ENCODE measurements around the gene PSME1.
A peak's percentile ranks its signal among the peaks of the same experiment; 100 is the strongest.

PSME1 gene

GRCh38 chr14:24147761-24148428 lies 11.9 kb downstream of the PSME1 start:
- TF ChIP-seq, protein P1, sequence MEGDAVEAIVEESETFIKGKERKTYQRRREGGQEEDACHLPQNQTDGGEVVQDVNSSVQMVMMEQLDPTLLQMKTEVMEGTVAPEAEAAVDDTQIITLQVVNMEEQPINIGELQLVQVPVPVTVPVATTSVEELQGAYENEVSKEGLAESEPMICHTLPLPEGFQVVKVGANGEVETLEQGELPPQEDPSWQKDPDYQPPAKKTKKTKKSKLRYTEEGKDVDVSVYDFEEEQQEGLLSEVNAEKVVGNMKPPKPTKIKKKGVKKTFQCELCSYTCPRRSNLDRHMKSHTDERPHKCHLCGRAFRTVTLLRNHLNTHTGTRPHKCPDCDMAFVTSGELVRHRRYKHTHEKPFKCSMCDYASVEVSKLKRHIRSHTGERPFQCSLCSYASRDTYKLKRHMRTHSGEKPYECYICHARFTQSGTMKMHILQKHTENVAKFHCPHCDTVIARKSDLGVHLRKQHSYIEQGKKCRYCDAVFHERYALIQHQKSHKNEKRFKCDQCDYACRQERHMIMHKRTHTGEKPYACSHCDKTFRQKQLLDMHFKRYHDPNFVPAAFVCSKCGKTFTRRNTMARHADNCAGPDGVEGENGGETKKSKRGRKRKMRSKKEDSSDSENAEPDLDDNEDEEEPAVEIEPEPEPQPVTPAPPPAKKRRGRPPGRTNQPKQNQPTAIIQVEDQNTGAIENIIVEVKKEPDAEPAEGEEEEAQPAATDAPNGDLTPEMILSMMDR (IDR thresholded peaks at IDR 0.05; ENCODE audit: insufficient read depth, low read depth, low read length, missing control alignments) = no peak
- peak overlapping the region; percentile 87 for H3K4me3 ChIP-seq (ENCODE audit: low read length)
- DNase-seq (ENCODE audit: low read depth) = no peak

GRCh38 chr14:24149302-24149969 lies 13.4 kb downstream of the PSME1 start:
- DNase-seq (ENCODE audit: low read depth) = no peak
- no peak overlapping the region for H3K4me3 ChIP-seq (ENCODE audit: low read length)
- TF ChIP-seq, protein P1 (IDR thresholded peaks at IDR 0.05; ENCODE audit: insufficient read depth, low read depth, low read length, missing control alignments) = no peak

- DNase-seq (ENCODE audit: low read depth) = no peak
These were observed 14.1 kb downstream of the PSME1 start for GRCh38 chr14:24150061-24150460.

GRCh38 chr14:24150567-24150966 lies 14.6 kb downstream of the PSME1 start:
- TF ChIP-seq, protein P1 (IDR thresholded peaks at IDR 0.05; ENCODE audit: insufficient read depth, low read depth, low read length, missing control alignments) = no peak
- H3K4me3 ChIP-seq (ENCODE audit: low read length) = no peak overlapping the region
- no peak for DNase-seq (ENCODE audit: low read depth)

More at GRCh38 chr14:24150061-24150460, 14.1 kb downstream of the PSME1 start:
- TF ChIP-seq, protein P1 (IDR thresholded peaks at IDR 0.05; ENCODE audit: insufficient read depth, low read depth, low read length, missing control alignments) = no peak
- no peak overlapping the region for H3K4me3 ChIP-seq (ENCODE audit: low read length)

GRCh38 chr14:24150993-24151392 lies 15.0 kb downstream of the PSME1 start:
- H3K4me3 ChIP-seq (ENCODE audit: low read length) = no peak overlapping the region
- TF ChIP-seq, protein P1 (IDR thresholded peaks at IDR 0.05; ENCODE audit: insufficient read depth, low read depth, low read length, missing control alignments) = no peak
- no peak for DNase-seq (ENCODE audit: low read depth)

GRCh38 chr14:24151404-24152080 lies 15.5 kb downstream of the PSME1 start:
- TF ChIP-seq, protein P1 (IDR thresholded peaks at IDR 0.05; ENCODE audit: insufficient read depth, low read depth, low read length, missing control alignments) = no peak
- H3K4me3 ChIP-seq (ENCODE audit: low read length) = no peak overlapping the region
- DNase-seq (ENCODE audit: low read depth) = no peak
